HG03354 (cell line): ENCODE results near the gene TBC1D25.
"Not testable (repeated sequence)": the region's sequence is repeated elsewhere in the genome, so short reads cannot be mapped to it uniquely, and the experiment has no call there.

Experiments
- ATAC-seq: cut with Tn5 transposase; IDR thresholded peaks from one replicate; pipeline ENCODE4 v1.9.1; 2021; ENCODE audit warnings: mild to moderate bottlenecking; ENCODE audit not compliant: unreplicated experiment, poor library complexity, severe bottlenecking

The TBC1D25 gene

GRCh38 chrX:48514868-48515460 lies 24.6 kb upstream of the TBC1D25 start:
- ATAC-seq: no peak

GRCh38 chrX:48515842-48516241 lies 23.7 kb upstream of the TBC1D25 start:
- no peak for ATAC-seq

- ATAC-seq: no peak
Measured at GRCh38 chrX:48516285-48516684, 23.2 kb upstream of the TBC1D25 start.

GRCh38 chrX:48516987-48517386 lies 22.5 kb upstream of the TBC1D25 start:
- ATAC-seq: no peak

GRCh38 chrX:48519481-48519880 lies 20.0 kb upstream of the TBC1D25 start:
- ATAC-seq: not testable (repeated sequence)

GRCh38 chrX:48520455-48520854 lies 19.1 kb upstream of the TBC1D25 start:
- no peak for ATAC-seq

GRCh38 chrX:48520976-48521352 lies 18.6 kb upstream of the TBC1D25 start:
- ATAC-seq: no peak

- peak; percentile 96 for ATAC-seq
Measured at GRCh38 chrX:48521353-48522243, 17.9 kb upstream of the TBC1D25 start, which contains the start of gene EBP. Gene EBP (plus strand): TSS chrX:48521808. CDS start chrX:48523772, 1,964 bp downstream.

- ATAC-seq: no peak
Measured at GRCh38 chrX:48522291-48522690, 17.2 kb upstream of the TBC1D25 start.

GRCh38 chrX:48523682-48524081 lies 15.8 kb upstream of the TBC1D25 start:
- ATAC-seq: no peak

- not testable (repeated sequence) for ATAC-seq
Measured at GRCh38 chrX:48525853-48526252, 13.7 kb upstream of the TBC1D25 start.

- ATAC-seq: no peak
Measured at GRCh38 chrX:48530736-48531135, 8.8 kb upstream of the TBC1D25 start.

GRCh38 chrX:48531358-48531959 lies 8.1 kb upstream of the TBC1D25 start:
- ATAC-seq: no peak

- no peak for ATAC-seq
Measured at GRCh38 chrX:48532161-48532560, 7.4 kb upstream of the TBC1D25 start.

- no peak for ATAC-seq
Measured at GRCh38 chrX:48533165-48533564, 6.3 kb upstream of the TBC1D25 start.

GRCh38 chrX:48538641-48539344 lies 721 bp upstream of the TBC1D25 start:
- no peak for ATAC-seq

GRCh38 chrX:48540028-48540375 lies 488 bp downstream of the TBC1D25 start:
- ATAC-seq: peak; percentile 31

- ATAC-seq: no peak
Measured at GRCh38 chrX:48540480-48540879, 966 bp downstream of the TBC1D25 start.

- no peak for ATAC-seq
Measured at GRCh38 chrX:48541140-48541814, 1.8 kb downstream of the TBC1D25 start.

- no peak for ATAC-seq
Measured at GRCh38 chrX:48548871-48549270, 9.4 kb downstream of the TBC1D25 start.
